ENCODE data around the gene PRDM16.

Gene PRDM16

GRCh38 chr1:3475839-3476573, 407.0 kb downstream of the PRDM16 start:
- ATAC-seq = no peak
- TF ChIP-seq PPARA (CRISPR knock-in tag; IDR thresholded peaks at IDR 0.05; ENCODE audit: borderline replicate concordance) = no peak
- TF ChIP-seq CSDC2 (CRISPR knock-in tag; IDR thresholded peaks at IDR 0.05) = no peak
- TF ChIP-seq ZC3H10 (CRISPR knock-in tag; IDR thresholded peaks at IDR 0.05) = no peak
- no peak for TF ChIP-seq TSHZ2 (CRISPR knock-in tag; IDR thresholded peaks at IDR 0.05)
- no peak for TF ChIP-seq CREB5 (CRISPR knock-in tag; IDR thresholded peaks at IDR 0.05; ENCODE audit: low read depth)
- no peak for TF ChIP-seq ARNTL (CRISPR knock-in tag; IDR thresholded peaks at IDR 0.05; ENCODE audit: borderline replicate concordance, low read depth)
- no peak for TF ChIP-seq ZFP3 (CRISPR knock-in tag; IDR thresholded peaks at IDR 0.05)
- TF ChIP-seq ZNF8 (CRISPR knock-in tag; IDR thresholded peaks at IDR 0.05) = no peak
- no peak for TF ChIP-seq ESRRG (CRISPR knock-in tag; IDR thresholded peaks at IDR 0.05)

GRCh38 chr1:3476666-3477065, 407.7 kb downstream of the PRDM16 start:
- ATAC-seq = no peak

GRCh38 chr1:3477241-3477995, 408.4 kb downstream of the PRDM16 start:
- ATAC-seq = no peak
- TF ChIP-seq ZNF565 (CRISPR knock-in tag; conservative IDR thresholded peaks at IDR 0.05; ENCODE audit: low read depth) (no peak), CSDC2 (CRISPR knock-in tag; IDR thresholded peaks at IDR 0.05) (no peak), ZC3H10 (CRISPR knock-in tag; IDR thresholded peaks at IDR 0.05) (no peak), ZFP30 (CRISPR knock-in tag; IDR thresholded peaks at IDR 0.05) (no peak)

More at GRCh38 chr1:3476666-3477065, 407.7 kb downstream of the PRDM16 start:
- TF ChIP-seq POU6F1 (CRISPR knock-in tag; IDR thresholded peaks at IDR 0.05; ENCODE audit: borderline replicate concordance, low read depth) = no peak
- no peak for TF ChIP-seq ZNF565 (CRISPR knock-in tag; conservative IDR thresholded peaks at IDR 0.05; ENCODE audit: low read depth)
- TF ChIP-seq TOX (CRISPR knock-in tag; IDR thresholded peaks at IDR 0.05; ENCODE audit: borderline replicate concordance) = no peak
- TF ChIP-seq ZNF8 (CRISPR knock-in tag; IDR thresholded peaks at IDR 0.05) = no peak
- TF ChIP-seq ISL1 (CRISPR knock-in tag; IDR thresholded peaks at IDR 0.05) = no peak
- TF ChIP-seq PPARA (CRISPR knock-in tag; IDR thresholded peaks at IDR 0.05; ENCODE audit: borderline replicate concordance) = no peak
- no peak for TF ChIP-seq TCF4 (CRISPR knock-in tag; IDR thresholded peaks at IDR 0.05; ENCODE audit: borderline replicate concordance)
- TF ChIP-seq GLIS3 (CRISPR knock-in tag; IDR thresholded peaks at IDR 0.05) = no peak
- no peak for TF ChIP-seq BACH2 (CRISPR knock-in tag; IDR thresholded peaks at IDR 0.05; ENCODE audit: borderline replicate concordance)
- no peak for TF ChIP-seq RARB (CRISPR knock-in tag; IDR thresholded peaks at IDR 0.05)
- no peak for TF ChIP-seq CSDC2 (CRISPR knock-in tag; IDR thresholded peaks at IDR 0.05)
- TF ChIP-seq CREB5 (CRISPR knock-in tag; IDR thresholded peaks at IDR 0.05; ENCODE audit: low read depth) = no peak
- TF ChIP-seq ESRRG (CRISPR knock-in tag; IDR thresholded peaks at IDR 0.05) = no peak
- no peak for TF ChIP-seq ZNF70 (CRISPR knock-in tag; IDR thresholded peaks at IDR 0.05)
- no peak for TF ChIP-seq ZC3H10 (CRISPR knock-in tag; IDR thresholded peaks at IDR 0.05)
- TF ChIP-seq OSR1 (CRISPR knock-in tag; IDR thresholded peaks at IDR 0.05) = no peak
